ENCODE results near the gene TNFAIP8L3.
A peak's percentile ranks its signal among the peaks of the same experiment; 100 is the strongest.
"Not testable (repeated sequence)": the region's sequence is repeated elsewhere in the genome, so short reads cannot be mapped to it uniquely, and the experiment has no call there.

TNFAIP8L3 gene

GRCh38 chr15:51051776-51052175 lies 42.9 kb downstream of the TNFAIP8L3 start:
- DNase-seq: no peak

- DNase-seq: no peak
These were observed 45.6 kb downstream of the TNFAIP8L3 start for GRCh38 chr15:51049081-51049480.

GRCh38 chr15:51048308-51048707 lies 46.4 kb downstream of the TNFAIP8L3 start:
- DNase-seq: no peak

GRCh38 chr15:51046799-51047449 lies 47.8 kb downstream of the TNFAIP8L3 start:
- peak; percentile 26 for DNase-seq

- DNase-seq: no peak
These were observed 48.7 kb downstream of the TNFAIP8L3 start for GRCh38 chr15:51046016-51046415.

GRCh38 chr15:51044037-51044727 lies 50.5 kb downstream of the TNFAIP8L3 start:
- DNase-seq: no peak

- no peak for DNase-seq
These were observed 55.8 kb downstream of the TNFAIP8L3 start for GRCh38 chr15:51038974-51039319.

- DNase-seq: no peak
These were observed 56.3 kb downstream of the TNFAIP8L3 start for GRCh38 chr15:51038162-51038973.

- not testable (repeated sequence) for DNase-seq
These were observed 57.2 kb downstream of the TNFAIP8L3 start for GRCh38 chr15:51037474-51037873.

- DNase-seq: peak; percentile 60
These were observed 63.9 kb downstream of the TNFAIP8L3 start for GRCh38 chr15:51030649-51031316.

GRCh38 chr15:51025454-51025846 lies 69.3 kb downstream of the TNFAIP8L3 start:
- DNase-seq: no peak

GRCh38 chr15:51024735-51025453 lies 69.8 kb downstream of the TNFAIP8L3 start:
- peak; percentile 16 for DNase-seq

GRCh38 chr15:51023499-51023898 lies 71.2 kb downstream of the TNFAIP8L3 start:
- no peak for DNase-seq

GRCh38 chr15:51022206-51022605 lies 72.5 kb downstream of the TNFAIP8L3 start:
- DNase-seq: no peak

- DNase-seq: no peak
These were observed 78.1 kb downstream of the TNFAIP8L3 start for GRCh38 chr15:51016615-51017014.

- no peak for DNase-seq
These were observed 83.5 kb downstream of the TNFAIP8L3 start for GRCh38 chr15:51011212-51011611.

- DNase-seq: no peak
These were observed 87.5 kb downstream of the TNFAIP8L3 start for GRCh38 chr15:51007131-51007666.
